Kidney epithelial cell (primary cell): ENCODE data around the gene ARG2. TPM values are rescaled to one million over a fixed set of nuclear protein-coding genes. Genes with fewer than 3 reads are reported as not detected.

Experiments used
- DNase-seq: peaks from one replicate; pipeline ENCODE4 v3.0.0-alpha.2; 2010; ENCODE audit warnings: low read depth
- H3K27me3 ChIP-seq: 2 replicates; pipeline ENCODE4 v1.6.0; 2011; ENCODE audit warnings: low read length; ENCODE audit not compliant: control insufficient read depth, insufficient read depth
- H3K36me3 ChIP-seq: 2 replicates; pipeline ENCODE4 v1.5.1; 2011; ENCODE audit warnings: low read length; ENCODE audit not compliant: control insufficient read depth, insufficient read depth
- H3K4me3 ChIP-seq: 2 replicates; pipeline ENCODE4 v1.5.1; 2011; ENCODE audit warnings: low read depth, mild to moderate bottlenecking, control low read depth, low read length
- CTCF ChIP-seq: IDR thresholded peaks from 2 replicates; pipeline ENCODE4 v1.5.1; 2011; ENCODE audit warnings: mild to moderate bottlenecking, moderate library complexity, low read length, control low read depth, inconsistent platforms; ENCODE audit not compliant: insufficient read depth, poor library complexity, severe bottlenecking
- total RNA-seq: library from RNA; depleted of rRNA; stranded (reverse); fragments of >200 nt; gene quantifications from 2 replicates; pipeline ENCODE4 v1.2.3, GENCODE V29; 2015

The ARG2 gene
- total RNA-seq, 1 donor from 2014 or later = 35.0 TPM

DNA sequence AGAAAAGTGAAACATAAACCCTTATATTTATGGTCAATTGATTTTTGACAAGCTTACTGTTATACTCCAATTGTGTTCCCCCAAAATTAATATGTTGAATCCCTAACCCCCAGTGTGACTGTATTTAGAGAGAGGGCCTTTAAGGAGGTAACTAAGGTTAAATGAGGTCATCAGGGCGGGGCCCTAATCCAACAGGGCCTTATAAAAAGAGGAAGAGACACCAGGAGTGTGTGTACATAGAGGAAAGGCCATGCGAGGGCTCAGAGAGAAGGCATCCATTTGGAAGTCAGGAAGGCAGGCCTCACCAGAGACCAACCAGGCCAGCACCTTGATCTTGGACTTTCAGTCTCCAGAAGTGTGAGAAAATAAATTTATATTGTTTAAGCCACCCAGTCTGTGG, 61.2 kb downstream of the ARG2 start:
- no peak for DNase-seq
- no peak for TF ChIP-seq CTCF
- Histone ChIP-seq H3K27me3 (no peaks in the 10 kb centered on the region), H3K36me3 (no peaks in the 10 kb centered on the region), H3K4me3 (no peak overlapping the region)

DNA sequence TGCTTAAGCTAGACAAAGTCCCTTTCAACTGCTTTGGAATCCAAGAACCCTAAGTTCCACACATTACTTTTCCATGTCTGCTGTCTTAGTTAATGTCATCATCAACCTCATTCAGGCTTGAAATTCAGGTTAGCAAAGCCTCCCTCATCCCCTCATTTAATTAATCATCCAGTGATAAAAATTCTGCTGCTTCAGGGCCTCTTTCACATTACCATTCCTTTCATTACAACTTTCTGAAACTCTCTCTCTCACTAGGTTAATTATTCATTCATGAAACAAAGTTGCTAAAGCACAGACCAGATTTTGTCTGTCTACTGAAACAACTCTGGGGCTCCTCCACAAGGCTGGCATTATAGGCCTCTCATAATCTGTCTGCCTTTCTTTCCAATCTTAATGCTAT, 64.1 kb downstream of the ARG2 start:
- peaks cover 3% of the 10 kb centered on the region for H3K36me3 ChIP-seq
- DNase-seq = no peak
- no peak for TF ChIP-seq CTCF
- H3K4me3 ChIP-seq = no peak overlapping the region
- no peaks in the 10 kb centered on the region for H3K27me3 ChIP-seq

DNA sequence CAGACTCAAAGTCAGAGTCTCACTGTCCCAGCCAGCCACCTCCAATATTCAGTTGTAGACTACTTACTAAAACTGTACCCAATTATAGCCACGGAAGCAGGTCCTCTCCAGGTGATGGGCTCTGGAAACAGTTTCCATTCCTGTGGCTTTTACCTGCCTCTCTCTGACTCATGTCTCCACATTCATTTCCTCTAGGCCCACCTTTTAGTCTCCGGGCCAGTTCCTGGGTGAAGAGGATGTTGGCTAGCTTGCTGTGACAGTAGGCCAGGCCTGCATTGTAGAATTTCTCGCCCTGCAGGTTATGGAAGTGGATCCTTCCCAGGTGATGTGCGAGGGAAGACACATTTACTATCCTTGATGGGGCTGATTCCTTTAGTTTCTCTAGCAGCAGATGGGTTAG, 70.3 kb downstream of the ARG2 start:
- H3K4me3 ChIP-seq = no peak overlapping the region
- H3K36me3 ChIP-seq = peaks cover 9% of the 10 kb centered on the region
- TF ChIP-seq CTCF = no peak
- DNase-seq = no peak
- no peaks in the 10 kb centered on the region for H3K27me3 ChIP-seq

DNA sequence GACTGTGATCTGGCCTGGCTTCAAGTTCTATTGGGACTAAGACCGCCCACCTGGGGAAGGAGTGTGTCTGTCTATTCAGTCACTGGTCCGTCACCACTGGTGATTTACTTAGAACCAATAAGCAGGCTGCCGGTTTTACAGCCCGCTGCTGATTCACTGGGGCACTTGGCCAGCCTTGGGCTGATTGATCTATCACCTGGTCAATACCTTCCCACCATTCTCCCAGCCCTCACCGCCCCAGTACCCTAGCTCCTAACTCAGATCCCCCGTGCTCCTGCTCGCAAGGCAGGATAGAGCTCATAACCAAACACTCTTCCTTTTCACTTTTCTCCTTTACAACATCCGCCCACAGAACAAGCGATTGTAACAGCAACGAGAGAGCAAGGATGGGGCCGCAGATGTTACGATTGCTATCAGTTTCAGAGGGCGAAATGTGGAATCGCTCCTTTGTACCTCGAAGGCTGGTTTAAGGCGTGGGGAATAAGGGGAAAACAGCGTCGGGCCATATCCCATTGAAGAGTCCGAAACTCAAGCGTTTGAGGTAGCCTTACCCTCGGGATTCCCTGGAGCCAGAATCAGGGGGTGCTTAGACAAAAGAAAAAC, 75.2 kb downstream of the ARG2 start:
- TF ChIP-seq CTCF = no peak
- peak overlapping the region; percentile 95 for H3K4me3 ChIP-seq
- H3K27me3 ChIP-seq = no peaks in the 10 kb centered on the region
- DNase-seq = peak; percentile 93
- peaks cover 6% of the 10 kb centered on the region for H3K36me3 ChIP-seq

DNA sequence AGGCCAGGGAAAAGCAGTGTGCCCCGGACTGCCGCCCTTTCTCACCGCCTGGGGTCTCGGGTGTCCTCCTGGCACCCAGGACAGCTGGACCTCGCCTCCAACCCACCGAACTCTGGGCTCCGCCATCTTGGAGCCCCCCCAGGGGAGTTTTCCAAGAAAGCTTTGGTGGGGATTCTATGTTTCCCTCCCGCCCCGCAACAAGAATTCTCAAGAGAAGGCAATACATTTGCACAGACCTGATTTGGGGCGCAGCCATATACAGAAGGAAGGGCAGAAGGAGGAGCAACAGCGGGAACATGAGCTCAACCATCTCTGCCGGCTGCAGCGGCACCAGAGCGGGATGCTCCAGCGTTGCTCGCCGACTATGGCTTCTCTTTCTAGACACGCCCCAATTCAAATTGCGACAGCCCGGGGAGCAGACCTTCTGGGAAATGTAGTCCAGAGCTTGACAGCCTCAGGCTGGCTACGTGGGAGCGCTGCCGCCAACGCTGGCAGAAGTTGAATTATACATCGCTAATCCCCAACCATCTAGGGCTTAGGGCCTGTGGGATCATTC, 75.8 kb downstream of the ARG2 start, which contains the start of gene RDH11:
RDH11 (minus strand) TSS at position 371 of the 556 bp plus-strand sequence; CDS start at position 310, 61 bp downstream.
- Histone ChIP-seq H3K4me3 (peak within 1 kb of the TSS; percentile 95), H3K27me3 (no peaks in the 10 kb centered on the region), H3K36me3 (peaks cover 4% of the 10 kb centered on the region)
- TF ChIP-seq CTCF = no peak
- DNase-seq = peak; percentile 79

- no peak overlapping the region for H3K4me3 ChIP-seq
- no peaks in the 10 kb centered on the region for H3K27me3 ChIP-seq
- no peak for TF ChIP-seq CTCF
- H3K36me3 ChIP-seq = peaks cover 2% of the 10 kb centered on the region
- DNase-seq = no peak
Observed at GRCh38 chr14:67697006-67697405, 77.3 kb downstream of the ARG2 start.
